Neuron (in vitro differentiated cells): ENCODE data around the gene CRELD2.

Experiments used
- H2AFZ ChIP-seq: one replicate; pipeline ENCODE4 v1.6.1; 2013; ENCODE audit warnings: low read depth, mild to moderate bottlenecking, inconsistent platforms, low read length, moderate library complexity
- H3K27me3 ChIP-seq: one replicate; pipeline ENCODE4 v1.6.1; 2013; ENCODE audit warnings: low read length; ENCODE audit not compliant: insufficient read depth
- H3K36me3 ChIP-seq: one replicate; pipeline ENCODE4 v1.6.1; 2013; ENCODE audit warnings: low read length; ENCODE audit not compliant: insufficient read depth
- H3K4me1 ChIP-seq: one replicate; pipeline ENCODE4 v1.6.1; 2013; ENCODE audit warnings: low read length; ENCODE audit not compliant: insufficient read depth
- H3K4me3 ChIP-seq: 2 replicates; pipeline ENCODE4 v1.5.1; 2013; ENCODE audit warnings: mild to moderate bottlenecking, low read length, moderate library complexity
- H3K9me3 ChIP-seq: one replicate; pipeline ENCODE4 v1.6.1; 2013; ENCODE audit warnings: low read length

The CRELD2 gene

DNA sequence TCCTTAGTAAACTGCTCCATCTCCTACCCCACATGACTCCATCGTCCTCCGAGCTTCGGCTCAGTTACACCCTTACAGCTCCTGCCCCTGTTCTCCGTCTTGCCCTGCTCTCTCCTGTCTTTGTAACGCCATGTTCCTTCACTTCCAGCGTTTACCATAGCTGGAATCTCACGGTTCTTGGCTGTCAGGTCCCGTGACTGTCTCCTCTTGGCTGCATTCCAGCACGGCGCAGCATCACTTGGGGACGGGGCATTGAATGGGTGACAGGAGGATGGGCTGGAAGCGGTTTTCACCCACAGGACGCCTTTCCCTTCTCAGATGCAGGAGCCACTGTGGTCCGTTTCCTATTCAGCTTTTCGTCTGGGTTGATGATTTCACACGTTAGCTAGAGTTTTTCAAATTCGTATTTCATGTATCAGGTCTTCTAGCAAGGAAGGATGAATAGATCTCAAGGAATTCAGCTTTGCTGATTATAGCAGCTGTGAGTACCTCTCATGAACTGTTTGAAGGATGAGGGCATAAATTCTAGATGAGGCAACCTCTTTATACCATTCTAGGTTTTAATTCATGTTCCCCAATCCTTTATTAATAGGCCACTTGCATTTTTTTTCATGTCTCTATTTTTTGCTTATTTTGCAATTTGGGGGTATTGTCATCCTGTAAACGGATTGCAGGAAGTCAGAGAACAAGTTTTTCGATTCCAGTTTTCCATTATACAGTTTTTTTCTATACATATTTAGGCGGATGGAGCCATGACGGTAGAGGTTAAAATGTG lies 35.7 kb upstream of the CRELD2 start:
- Histone ChIP-seq H3K4me3 (no peak overlapping the region), H2AFZ (no peak overlapping the region), H3K4me1 (no peaks in the 10 kb centered on the region), H3K36me3 (peaks cover 55% of the 10 kb centered on the region), H3K9me3 (peaks cover 58% of the 10 kb centered on the region), H3K27me3 (no peaks in the 10 kb centered on the region)

DNA sequence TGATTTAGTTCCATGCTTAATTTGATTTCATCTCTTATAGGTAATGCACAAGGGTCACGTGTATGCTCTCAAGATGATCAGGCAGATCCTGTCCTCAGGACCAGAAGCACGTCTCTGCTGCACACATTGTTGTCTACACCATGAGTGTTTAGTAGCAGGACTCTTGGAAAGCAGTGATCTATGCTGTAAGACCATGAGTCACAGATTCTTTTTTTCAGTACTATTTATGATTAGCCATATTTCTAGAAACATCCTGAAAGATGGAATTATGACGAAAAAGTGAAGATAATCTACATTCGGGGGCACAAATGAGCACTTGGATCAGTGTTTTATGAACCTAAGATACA lies 35.2 kb upstream of the CRELD2 start:
- H3K9me3 ChIP-seq, result peaks cover 57% of the 10 kb centered on the region
- H3K27me3 ChIP-seq, result no peaks in the 10 kb centered on the region
- no peak overlapping the region for H3K4me3 ChIP-seq
- no peak overlapping the region for H2AFZ ChIP-seq
- H3K4me1 ChIP-seq, result no peaks in the 10 kb centered on the region
- peaks cover 55% of the 10 kb centered on the region for H3K36me3 ChIP-seq

DNA sequence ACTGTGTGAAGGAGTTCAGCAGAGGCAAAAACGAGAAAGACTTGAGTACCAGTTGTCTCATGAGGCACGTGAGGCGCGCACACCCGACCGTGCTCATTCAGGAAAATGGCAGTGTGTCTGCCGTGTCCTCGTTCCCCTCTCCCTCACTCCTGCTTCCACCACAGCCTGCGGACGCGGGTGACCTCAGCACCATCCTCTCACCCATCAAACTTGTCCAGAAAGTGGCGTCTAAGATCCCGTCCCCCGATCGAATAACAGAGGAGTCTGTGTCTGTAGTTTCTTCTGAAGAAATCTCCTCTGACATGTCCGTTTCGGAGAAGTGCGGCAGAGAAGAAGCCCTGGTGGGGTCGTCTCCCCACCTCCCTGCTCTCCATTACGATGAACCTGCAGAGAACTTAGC lies 34.4 kb upstream of the CRELD2 start:
- Histone ChIP-seq H3K9me3 (peaks cover 63% of the 10 kb centered on the region), H3K4me1 (no peaks in the 10 kb centered on the region), H2AFZ (no peak overlapping the region), H3K36me3 (peaks cover 59% of the 10 kb centered on the region), H3K4me3 (no peak overlapping the region), H3K27me3 (no peaks in the 10 kb centered on the region)

DNA sequence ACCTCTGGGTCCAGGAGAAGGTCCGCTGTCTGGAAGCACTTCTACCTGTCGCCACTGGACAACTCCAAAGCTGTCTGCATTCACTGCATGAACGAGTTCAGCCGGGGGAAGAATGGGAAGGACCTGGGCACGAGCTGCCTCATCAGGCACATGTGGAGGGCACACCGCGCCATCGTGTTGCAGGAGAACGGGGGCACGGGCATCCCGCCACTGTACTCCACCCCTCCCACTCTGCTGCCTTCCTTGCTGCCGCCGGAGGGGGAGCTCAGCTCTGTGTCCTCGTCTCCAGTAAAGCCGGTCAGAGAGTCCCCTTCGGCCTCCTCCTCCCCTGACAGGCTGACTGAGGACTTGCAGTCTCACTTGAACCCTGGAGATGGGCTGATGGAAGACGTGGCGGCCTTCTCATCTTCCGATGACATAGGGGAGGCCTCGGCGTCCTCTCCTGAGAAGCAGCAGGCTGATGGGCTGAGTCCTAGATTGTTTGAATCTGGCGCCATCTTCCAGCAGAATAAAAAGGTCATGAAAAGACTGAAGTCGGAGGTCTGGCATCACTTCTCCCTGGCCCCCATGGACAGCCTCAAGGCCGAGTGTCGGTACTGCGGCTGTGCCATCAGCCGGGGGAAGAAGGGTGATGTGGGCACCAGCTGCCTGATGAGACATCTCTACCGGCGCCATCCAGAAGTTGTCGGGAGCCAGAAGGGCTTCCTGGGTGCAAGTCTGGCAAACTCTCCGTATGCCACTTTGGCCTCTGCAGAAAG lies 33.8 kb upstream of the CRELD2 start:
- Histone ChIP-seq H3K4me3 (no peak overlapping the region), H3K4me1 (no peaks in the 10 kb centered on the region), H3K9me3 (peaks cover 68% of the 10 kb centered on the region), H3K36me3 (peaks cover 64% of the 10 kb centered on the region), H3K27me3 (no peaks in the 10 kb centered on the region), H2AFZ (no peak overlapping the region)

DNA sequence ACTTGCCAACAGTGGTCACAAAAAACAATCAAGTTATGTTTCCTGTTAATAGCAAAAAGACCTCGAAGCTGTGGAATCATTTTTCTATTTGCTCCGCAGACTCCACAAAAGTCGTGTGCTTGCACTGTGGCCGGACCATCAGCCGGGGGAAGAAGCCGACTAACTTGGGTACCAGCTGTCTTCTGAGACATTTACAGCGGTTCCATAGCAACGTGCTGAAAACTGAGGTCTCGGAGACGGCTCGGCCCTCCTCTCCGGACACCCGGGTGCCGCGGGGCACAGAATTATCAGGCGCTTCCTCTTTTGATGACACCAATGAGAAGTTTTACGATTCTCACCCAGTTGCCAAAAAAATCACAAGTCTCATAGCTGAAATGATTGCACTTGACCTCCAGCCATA lies 33.2 kb upstream of the CRELD2 start:
- Histone ChIP-seq H3K27me3 (no peaks in the 10 kb centered on the region), H3K9me3 (peaks cover 65% of the 10 kb centered on the region), H3K4me1 (no peaks in the 10 kb centered on the region), H3K4me3 (no peak overlapping the region), H2AFZ (no peak overlapping the region), H3K36me3 (peaks cover 64% of the 10 kb centered on the region)

DNA sequence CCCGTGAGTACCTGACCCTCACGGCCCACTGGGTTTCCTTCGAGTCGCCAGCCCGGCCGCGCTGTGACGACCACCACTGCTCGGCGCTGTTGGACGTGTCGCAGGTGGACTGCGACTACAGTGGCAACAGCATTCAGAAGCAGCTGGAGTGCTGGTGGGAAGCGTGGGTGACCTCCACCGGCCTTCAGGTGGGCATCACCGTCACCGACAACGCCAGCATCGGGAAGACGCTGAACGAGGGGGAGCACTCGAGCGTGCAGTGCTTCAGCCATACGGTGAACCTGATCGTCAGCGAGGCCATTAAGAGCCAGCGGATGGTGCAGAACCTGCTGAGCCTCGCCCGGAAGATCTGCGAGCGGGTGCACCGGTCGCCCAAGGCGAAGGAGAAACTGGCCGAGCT lies 32.6 kb upstream of the CRELD2 start:
- Histone ChIP-seq H3K36me3 (peaks cover 67% of the 10 kb centered on the region), H3K4me3 (no peak overlapping the region), H3K27me3 (no peaks in the 10 kb centered on the region), H3K9me3 (peaks cover 63% of the 10 kb centered on the region), H2AFZ (no peak overlapping the region), H3K4me1 (no peaks in the 10 kb centered on the region)

DNA sequence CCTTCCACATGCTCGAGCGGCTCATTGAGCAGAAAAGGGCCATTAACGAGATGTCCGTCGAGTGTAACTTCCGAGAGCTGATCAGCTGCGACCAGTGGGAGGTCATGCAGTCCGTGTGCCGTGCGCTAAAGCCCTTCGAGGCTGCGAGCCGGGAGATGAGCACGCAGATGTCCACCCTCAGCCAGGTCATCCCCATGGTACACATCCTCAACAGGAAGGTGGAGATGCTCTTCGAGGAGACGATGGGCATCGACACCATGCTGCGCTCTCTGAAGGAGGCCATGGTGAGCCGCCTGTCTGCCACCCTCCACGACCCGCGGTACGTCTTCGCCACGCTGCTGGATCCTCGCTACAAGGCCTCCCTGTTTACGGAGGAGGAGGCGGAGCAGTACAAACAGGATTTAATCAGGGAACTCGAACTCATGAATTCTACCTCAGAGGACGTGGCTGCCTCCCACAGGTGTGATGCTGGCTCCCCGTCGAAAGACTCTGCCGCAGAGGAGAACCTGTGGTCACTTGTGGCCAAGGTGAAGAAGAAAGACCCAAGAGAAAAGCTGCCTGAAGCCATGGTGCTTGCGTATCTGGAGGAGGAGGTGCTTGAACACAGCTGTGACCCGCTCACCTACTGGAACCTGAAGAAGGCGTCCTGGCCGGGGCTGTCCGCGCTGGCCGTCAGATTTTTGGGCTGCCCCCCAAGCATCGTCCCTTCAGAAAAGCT lies 31.9 kb upstream of the CRELD2 start:
- no peaks in the 10 kb centered on the region for H3K27me3 ChIP-seq
- H3K4me3 ChIP-seq, result no peak overlapping the region
- H3K36me3 ChIP-seq, result peaks cover 73% of the 10 kb centered on the region
- H3K9me3 ChIP-seq, result peaks cover 66% of the 10 kb centered on the region
- H3K4me1 ChIP-seq, result no peaks in the 10 kb centered on the region
- no peak overlapping the region for H2AFZ ChIP-seq

DNA sequence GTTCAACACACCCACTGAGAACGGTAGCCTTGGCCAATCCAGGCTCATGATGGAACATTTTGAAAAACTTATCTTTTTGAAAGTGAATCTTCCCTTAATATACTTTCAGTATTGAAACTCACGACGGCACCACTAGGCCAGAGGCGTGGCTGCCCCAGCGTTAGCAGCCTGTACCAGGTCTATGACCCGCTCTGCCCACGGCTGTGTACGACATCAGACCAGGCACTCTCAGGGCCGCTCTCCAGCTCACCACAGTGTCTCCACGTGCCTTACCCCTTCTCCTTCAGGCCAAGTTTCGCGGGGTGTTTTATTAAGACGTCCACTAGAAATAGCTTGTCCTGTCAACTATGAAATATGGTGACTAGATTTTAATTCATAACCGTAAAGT lies 31.4 kb upstream of the CRELD2 start:
- Histone ChIP-seq H3K4me3 (no peak overlapping the region), H3K4me1 (no peaks in the 10 kb centered on the region), H2AFZ (no peak overlapping the region), H3K27me3 (no peaks in the 10 kb centered on the region), H3K36me3 (peaks cover 72% of the 10 kb centered on the region), H3K9me3 (peaks cover 66% of the 10 kb centered on the region)

DNA sequence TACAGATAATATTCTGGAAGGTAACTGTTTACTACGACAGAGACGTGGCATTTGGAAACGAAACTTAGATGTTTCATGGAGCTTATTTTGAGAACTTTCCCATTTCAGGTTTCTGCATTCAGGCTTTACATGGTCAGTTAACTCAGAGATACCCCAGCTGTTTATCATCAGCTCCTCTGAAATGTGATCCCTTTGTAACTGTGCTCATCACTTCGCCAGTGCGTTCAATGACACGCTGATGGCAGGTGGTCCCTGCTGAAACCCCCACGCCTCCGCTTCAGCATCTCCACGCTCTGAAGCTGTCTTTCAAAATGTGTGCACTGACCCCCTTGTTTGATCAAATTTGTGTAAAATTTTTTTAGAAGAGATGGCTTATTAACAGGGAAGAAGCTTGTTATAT lies 30.7 kb upstream of the CRELD2 start:
- Histone ChIP-seq H3K27me3 (no peaks in the 10 kb centered on the region), H3K4me1 (no peaks in the 10 kb centered on the region), H3K36me3 (peaks cover 78% of the 10 kb centered on the region), H3K9me3 (peaks cover 65% of the 10 kb centered on the region), H3K4me3 (no peak overlapping the region), H2AFZ (no peak overlapping the region)

DNA sequence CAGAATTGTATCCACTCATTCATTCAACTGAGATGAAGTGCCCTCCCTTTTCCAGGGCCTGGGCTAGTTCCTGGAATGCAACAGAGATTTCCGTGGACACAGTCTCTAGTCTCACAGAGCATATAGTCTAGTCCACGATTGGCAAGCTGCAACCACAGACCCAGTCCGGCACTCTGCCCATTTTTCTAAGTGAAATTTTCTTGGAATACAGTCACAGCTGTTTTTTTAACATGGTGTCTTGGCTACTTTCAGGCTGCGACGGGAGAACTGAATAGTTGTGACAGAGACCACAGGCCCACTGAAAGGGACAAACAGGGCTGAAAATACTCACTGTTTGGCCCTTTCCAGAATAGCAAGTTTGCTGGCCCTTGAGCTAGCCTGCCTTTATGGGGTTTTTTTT lies 29.4 kb upstream of the CRELD2 start:
- H3K4me3 ChIP-seq, result no peak overlapping the region
- no peaks in the 10 kb centered on the region for H3K27me3 ChIP-seq
- no peak overlapping the region for H2AFZ ChIP-seq
- H3K4me1 ChIP-seq, result no peaks in the 10 kb centered on the region
- H3K36me3 ChIP-seq, result peaks cover 70% of the 10 kb centered on the region
- peaks cover 56% of the 10 kb centered on the region for H3K9me3 ChIP-seq

DNA sequence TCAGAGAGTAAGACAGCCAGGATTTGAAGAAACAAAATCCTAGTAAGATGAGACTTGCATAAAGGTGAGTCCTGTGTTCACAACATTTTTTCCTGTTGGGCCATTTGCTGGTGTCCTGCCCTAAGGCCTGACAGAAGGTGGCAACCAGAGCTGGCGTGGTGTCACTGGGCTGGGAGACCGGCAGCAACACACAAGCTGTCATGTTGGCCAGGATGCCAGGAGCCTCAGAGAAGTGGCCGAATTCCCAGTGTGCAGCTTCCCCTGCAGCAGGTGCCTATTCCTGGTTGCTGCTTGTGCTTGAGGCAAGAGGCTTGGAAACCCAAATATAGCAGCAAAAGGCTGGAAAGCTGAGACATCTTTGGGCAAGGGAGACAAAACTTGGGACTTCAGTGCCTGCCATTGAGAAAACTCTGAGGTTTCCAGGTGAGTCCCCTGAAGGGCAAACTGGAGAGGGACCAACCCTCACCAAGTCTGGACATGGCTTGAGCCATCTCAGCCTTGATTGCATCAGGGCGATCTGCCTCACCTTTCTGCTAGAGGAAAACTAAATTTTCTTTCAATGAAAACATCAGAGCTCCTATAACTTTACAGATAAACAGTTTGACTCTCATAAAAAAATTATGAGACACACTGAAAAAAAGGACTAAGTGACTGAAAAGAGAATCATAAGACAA lies 26.1 kb upstream of the CRELD2 start:
- no peaks in the 10 kb centered on the region for H3K27me3 ChIP-seq
- no peak overlapping the region for H3K4me3 ChIP-seq
- H3K36me3 ChIP-seq, result peaks cover 38% of the 10 kb centered on the region
- peaks cover 29% of the 10 kb centered on the region for H3K9me3 ChIP-seq
- H2AFZ ChIP-seq, result no peak overlapping the region
- no peaks in the 10 kb centered on the region for H3K4me1 ChIP-seq

DNA sequence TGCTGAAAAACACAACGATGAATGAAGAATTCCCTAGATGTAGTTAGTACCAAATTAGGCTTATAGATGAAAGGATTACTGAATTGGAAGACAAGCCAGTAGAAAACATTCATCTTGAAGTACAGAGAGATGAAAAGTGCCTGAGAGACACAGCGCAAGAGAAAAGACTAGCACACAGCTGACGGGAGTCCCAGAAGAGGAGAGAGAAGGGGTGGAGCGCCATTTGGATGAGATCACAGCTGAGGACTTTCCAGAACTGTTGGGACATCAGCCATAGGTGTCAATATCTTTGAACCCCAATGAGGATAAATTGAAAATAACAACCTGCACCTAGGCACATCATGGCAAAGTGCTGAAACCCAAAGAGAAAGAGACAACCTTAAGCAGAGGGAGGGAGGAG lies 25.4 kb upstream of the CRELD2 start:
- Histone ChIP-seq H3K4me1 (no peaks in the 10 kb centered on the region), H3K9me3 (peaks cover 26% of the 10 kb centered on the region), H2AFZ (no peak overlapping the region), H3K27me3 (no peaks in the 10 kb centered on the region), H3K36me3 (peaks cover 31% of the 10 kb centered on the region), H3K4me3 (no peak overlapping the region)
